AG20443 (cell line): ENCODE data around the gene PITX2.

Source experiments
- DNase-seq: peaks from one replicate; pipeline ENCODE4 v3.0.0; 2012; ENCODE audit warnings: low spot score, mixed read lengths

Gene PITX2

DNA sequence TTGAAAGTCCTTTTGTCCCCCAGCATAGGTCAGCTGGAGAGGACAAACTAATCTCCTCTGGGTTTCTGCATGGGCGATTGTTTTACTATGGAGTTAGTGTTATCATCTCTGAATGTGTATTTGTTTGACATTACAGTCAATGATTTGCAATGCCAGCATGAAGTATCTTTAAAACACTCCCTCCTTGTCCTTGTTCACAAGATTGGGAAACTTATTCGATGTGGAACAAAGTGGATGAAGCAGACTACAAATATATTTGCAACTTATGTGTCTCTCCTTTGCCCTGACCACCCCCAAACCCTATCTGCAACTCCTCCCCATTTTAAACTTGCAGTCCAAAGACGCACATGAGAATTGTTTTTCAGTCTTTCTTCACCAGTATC is 1.5 kb upstream of the PITX2 start:
- DNase-seq, result no peak

DNA sequence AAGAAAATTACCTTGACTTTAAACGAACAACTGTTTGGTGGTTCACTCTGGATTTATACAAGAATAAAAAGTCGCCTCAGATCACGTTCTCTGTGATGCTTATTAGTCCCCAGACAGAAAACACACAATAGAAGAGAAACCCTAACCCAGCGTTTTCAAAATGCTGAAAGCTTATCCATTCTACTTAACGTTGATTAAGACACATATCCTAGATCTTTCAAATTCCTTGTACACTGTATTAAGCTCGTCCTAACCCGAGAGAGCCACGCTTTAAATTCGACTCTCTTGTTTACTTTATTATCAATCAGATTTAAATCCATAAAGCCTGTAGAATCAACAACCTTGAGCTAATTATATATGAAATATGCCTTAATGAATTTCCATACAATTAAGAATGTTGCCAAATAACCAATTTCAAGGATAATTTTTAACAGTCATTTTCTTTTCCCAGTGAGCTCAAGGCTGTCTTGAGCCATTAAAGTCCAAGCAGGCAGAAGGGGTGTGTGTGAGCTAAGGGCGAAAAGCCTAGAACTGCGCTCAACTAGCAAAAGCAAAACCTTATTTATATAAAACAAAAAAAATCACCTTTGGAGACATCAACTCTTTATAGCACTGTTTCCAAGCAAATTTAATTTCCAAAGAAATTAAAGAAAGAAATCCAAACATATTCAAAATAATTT is 981 bp upstream of the PITX2 start:
- no peak for DNase-seq

DNA sequence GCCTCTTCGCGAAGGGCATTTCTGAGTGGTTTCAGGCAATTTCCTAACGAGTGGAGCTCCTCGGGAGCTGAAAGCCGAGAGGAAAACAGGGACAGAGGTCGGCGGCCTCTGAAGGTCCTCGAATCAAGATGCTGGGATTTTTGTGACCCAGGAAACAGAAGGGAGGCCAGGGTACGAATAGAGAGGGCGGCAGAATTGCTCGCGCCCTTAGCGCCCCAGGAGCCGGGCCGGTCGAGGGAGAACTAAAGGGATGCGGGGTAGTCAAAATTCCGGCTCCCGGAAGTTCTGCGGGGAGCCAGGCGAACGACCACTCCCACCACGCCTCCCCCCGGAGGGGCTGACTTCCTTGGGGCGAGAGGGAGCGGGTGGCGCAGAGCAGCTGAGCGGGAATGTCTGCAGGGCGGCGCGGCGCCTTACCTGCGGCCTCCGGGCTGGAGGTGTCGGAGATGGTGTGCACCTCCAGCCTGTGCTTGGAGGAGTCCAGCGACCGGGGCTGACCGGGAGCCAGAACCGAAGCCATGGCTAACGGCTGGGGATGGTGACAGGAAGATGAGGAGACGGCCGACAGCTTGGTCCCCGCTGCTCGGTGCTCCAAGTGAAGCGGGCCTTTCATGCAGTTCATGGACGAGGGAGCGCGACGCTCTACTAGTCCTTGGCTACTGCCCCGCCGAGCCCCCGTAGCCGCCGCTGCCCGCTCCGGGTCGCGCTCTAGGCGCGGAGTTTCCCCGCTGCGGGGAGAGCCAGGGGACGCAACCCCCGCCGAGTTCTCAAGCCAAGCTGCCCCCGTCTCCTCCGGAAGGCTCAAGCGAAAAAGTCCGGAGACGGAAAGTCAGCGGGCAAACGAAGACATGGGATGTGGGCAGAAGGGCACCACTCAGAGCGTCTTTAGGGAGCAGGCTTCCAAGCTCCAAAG is 782 bp downstream of the PITX2 start:
- no peak for DNase-seq

DNA sequence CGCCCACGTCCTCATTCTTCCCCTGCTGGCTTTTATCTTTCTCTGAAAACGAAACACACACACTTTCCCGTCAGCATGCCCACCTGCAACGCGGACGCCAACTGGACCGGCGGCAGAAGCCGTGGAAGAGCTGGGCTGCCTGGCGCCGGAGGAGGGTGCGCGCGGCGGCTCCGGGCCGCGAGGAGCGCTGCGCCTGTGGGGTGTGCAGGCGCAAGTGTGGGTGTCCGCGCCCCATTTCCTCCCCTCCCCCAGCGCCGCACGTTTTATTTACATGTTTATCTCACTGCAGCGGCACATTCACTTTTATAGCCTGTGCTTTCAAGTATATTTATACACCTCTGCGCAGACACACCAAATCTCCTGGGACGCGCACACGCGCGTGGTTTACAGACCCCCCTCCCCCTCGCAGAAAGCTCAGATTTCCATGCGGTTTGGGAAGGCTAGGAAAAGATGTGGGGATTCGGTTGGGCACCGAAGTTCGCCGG is 1.5 kb downstream of the PITX2 start:
- DNase-seq, result no peak

DNA sequence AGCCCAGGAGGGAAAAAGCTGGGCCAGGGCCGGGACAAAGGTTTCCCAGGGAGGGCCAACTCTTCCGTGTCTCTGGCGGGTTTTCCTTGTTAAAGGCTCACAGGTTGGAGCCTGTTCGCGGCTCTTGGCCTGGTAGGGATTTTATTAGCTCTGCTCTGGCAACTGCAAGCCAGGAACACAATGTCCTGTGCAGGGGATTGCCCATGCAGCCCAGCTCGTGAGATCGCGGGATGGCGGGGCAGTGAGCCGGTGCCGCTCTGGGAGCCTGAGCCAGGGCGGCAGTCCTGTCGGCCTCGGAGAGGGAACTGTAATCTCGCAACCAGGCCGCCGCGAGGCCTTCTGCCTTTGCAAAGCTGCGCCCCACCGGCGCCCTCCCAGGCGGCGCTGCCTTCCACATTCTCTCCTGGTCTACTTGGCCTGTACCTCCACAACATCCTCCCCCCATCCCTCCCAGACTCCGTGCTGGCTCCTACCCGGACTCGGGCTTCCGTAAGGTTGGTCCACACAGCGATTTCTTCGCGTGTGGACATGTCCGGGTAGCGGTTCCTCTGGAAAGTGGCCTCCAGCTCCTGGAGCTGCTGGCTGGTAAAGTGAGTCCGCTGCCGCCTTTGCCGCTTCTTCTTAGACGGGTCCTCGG is 2.1 kb downstream of the PITX2 start:
- no peak for DNase-seq

DNA sequence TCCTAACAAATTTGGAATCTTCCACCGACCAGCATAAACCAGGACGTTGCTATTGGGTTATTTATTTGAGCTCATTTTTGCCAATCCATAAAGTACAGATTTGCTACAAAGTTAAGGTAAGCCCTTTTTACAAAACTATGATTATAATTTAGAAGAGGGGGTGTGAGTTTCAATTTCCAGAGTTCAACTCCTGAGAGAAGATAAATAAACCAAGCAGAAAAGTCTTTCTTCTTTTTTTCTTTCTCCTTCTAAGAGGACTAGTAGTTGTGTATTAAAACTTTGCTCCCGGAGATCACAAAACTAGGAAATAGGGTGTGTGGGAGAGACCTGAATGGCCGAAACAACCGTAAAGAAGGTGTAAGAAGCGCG is 2.6 kb downstream of the PITX2 start:
- no peak for DNase-seq

DNA sequence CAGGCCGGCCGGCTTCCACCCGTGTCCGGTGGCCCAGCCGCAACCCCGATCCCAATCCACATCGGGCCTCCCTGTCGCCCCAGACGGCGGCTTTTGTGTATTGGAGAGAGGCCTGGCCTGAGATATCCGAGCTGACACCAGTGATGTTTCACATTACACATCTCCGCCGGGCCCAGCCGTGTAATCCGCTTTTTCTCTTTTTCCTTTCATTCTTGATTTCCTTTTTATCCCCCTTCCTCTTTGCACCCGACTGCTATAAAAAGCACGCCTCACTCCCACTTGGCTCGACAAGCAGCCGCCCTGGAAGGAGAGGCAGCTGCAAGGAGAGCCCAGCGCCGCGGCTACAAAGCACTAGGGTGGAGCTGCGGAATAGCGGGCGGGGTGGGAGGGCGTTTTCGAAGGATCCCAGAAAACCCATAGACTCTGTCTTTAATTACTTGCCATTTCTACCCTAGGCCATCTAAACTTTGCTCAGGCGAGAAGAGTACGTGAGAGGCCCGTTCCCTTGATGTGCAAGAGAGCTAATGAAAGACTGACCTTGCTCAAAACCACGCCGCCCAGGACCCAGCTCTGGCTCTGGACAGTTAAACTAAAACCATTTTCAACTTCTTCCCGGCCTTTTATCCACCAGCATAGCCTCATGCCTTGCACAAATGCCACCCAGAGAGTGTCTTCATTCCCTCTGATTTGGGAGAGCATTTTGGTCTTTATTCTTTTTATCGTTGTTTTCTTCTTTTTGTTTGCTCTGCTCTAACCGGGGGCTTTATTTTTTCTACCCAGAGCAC is 3.2 kb downstream of the PITX2 start:
- no peak for DNase-seq

DNA sequence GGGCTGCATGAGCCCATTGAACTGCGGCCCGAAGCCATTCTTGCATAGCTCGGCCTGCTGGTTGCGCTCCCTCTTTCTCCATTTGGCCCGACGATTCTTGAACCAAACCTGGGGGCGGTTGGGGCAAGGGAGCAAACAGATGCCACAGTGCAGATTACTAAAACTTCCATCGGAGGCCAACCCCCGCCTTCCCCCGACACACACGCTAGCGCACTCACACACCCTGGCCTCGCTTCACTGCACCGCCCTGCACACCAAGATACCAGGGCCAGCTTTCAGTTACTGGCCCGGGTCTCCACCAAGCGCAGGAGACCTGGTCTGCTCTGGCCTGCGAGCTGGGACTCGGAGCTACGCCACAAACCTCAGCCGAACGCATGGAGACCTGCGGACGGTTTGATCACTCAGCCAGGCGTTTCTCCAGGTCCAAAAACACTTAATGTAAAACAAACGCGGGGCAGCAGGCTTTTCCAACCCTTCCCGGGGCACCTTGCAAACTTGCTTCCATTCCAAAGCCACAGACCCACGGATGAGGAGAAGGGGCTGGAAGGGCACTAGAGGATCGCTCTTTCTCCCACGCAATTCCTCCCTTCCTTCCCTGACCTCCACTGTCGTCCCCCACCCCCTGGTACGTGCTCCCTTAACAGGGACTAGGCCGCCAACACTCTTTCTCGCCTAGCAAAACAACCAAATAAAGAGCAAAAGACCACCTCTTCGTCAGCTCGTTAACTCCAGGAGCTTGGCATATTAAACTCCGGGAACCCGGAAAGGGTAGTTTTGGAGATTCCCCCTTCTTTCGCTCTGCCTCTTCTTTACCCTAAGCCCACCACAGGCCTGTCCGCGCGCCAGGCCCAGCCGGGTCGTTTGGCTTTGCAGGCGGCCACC is 4.1 kb downstream of the PITX2 start:
- no peak for DNase-seq

DNA sequence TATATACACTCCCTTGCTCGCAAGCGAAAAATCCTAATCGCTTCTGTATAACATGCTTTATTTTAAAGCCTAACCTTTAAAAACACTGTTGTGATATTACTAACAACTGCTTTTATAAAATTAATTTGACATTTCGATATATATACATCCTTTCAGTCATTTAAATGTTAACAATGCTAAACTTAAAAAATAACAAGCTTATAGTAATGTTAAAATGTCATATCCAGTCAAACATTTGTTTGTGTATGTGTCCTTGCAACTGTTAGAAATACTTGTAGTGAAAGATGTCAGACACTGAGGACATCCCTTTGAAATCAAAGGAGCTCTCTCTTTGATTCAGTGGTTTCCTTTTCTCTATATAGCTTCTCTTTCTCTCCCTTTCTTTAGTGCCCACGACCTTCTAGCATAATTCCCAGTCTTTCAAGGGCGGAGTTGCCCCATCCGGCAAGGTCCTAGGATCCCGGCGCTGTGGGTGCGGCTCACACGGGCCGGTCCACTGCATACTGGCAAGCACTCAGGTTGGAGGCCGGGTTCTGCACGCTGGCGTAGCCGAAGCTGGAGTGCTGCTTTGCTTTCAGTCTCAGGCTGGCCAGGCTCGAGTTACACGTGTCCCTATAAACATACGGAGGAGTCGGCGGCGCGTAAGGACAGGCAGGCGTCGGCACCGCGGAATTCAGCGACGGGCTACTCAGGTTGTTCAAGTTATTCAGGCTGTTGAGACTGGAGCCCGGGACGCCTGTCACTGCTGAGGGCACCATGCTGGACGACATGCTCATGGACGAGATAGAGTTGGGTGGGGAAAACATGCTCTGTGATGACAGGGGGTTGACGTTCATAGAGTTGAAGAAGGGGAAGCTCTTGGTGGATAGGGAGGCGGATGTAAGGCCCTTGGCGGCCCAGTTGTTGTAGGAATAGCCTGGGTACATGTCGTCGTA is 5.0 kb downstream of the PITX2 start:
- no peak for DNase-seq

DNA sequence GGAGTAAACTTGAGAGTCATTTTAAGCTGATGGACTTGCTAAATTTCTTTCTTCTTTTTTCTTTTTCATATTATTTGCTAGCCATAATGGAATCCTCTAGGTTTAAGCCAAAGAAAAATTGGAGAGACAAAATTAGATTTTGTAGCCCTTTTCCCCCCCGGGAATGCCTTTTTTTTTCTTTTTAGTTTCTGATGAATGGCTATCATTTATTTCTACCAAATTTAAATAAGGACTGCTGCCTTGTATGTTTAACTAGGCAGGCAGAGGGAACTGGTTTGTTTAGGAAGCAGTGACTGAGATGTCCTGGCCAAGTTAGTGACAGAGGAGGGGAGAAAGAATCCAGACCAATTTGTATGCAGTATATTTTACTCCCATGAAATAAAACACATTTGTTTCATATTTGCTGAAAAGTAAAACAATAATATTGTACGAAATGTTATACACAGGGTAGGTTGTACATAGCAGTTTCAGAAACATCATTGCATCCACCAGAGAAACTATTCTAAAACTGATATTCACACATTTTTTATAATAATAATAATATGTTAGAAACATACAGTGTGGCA is 5.7 kb downstream of the PITX2 start:
- no peak for DNase-seq

DNA sequence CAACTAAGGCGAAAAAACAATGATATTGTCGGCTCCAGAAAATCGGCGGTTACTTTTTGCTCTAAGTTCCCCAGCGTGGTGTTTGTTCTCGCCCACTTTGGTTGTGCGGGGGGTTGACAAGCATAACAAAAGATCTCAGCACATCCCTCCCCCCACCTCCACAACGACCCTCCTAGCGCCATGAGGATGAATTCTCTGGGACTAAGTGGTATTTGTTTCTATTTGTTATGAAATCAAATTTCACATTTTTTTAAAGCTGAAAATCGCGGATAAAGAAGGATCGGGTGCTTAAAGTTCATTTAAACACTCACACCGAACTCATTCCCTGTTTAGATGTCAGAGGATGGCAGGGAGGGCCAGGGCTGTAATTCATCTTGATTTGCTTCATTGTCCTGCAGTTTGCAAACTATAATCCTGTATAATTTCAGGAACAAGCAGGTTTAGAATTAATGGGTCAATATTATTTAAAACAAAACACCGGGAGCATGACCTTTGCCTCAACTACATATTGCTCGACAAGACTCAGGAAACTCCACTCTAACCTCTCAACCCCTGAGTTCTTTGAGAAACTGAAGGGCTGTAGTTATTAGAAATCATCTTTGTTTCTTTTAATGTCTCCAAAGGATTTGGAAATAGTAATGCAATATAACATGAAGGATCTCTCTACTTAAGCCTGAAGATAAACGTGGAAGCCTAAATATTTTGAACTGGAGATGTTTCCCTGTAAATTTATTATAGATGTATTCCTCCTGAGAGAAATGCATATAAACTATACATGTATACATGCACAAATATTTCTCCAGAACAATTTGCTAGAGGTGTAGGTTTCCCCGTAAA is 6.4 kb downstream of the PITX2 start:
- DNase-seq, result no peak

DNA sequence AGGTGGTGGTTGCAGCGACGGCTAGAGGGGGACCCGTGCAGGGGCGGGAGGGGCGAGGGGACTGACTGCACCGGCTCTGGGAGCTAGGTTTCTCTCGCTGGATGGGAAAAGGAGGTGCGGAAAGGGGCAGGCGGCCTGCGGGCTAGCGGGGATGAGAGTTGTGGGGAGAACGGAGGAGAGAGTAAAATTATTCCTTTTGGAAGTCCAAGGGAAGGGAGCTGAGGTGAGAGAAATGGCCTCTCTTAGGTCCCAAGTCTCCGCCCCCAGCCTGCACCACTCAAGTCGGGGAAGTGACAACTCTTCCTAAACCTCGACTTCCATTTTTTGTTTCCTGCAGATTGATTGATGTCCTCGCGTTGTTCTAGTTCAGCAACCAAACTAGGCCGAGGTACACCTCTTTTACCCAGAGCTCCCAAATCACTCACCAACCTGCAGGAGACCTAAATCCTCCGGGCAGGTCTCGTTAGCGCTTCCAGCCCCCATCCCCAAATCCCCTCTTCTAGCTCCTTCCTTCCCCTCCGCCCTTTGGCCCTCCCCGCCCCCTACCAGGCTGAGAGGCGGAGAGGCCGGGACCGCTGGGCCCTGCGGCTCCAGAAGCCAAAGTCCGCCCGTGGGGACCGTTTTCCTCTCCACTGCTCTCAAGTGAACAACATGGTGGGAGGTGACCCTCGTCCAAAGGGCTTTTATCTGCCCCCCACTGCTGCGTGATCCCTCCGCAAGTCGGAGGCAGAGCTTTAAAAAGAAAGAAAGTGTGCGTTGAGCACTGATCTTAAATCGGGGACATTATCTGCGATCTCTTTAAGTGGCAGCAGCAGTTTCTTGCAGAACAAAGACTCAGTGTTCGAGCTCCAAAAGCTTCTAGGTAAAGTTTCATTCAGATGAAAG is 7.3 kb downstream of the PITX2 start:
- no peak for DNase-seq

DNA sequence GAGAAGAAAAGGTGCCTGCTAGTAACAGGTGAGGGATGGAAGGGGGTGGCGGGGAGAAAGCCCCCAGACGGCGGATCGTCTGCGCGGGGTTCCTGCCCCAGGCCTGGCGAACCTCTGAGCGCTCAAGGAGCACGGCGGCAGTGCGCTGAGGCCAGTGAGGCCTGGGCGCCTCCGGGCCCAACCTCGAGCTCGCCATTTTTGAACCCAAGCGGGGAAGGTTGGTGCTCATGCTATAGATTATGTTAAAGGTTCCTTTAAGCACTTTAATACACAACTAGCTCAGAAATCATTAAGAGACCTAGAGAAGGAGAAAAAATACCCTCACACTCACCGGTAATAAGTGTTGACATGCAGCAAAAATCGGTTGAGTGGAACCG is 7.9 kb downstream of the PITX2 start:
- no peak for DNase-seq

DNA sequence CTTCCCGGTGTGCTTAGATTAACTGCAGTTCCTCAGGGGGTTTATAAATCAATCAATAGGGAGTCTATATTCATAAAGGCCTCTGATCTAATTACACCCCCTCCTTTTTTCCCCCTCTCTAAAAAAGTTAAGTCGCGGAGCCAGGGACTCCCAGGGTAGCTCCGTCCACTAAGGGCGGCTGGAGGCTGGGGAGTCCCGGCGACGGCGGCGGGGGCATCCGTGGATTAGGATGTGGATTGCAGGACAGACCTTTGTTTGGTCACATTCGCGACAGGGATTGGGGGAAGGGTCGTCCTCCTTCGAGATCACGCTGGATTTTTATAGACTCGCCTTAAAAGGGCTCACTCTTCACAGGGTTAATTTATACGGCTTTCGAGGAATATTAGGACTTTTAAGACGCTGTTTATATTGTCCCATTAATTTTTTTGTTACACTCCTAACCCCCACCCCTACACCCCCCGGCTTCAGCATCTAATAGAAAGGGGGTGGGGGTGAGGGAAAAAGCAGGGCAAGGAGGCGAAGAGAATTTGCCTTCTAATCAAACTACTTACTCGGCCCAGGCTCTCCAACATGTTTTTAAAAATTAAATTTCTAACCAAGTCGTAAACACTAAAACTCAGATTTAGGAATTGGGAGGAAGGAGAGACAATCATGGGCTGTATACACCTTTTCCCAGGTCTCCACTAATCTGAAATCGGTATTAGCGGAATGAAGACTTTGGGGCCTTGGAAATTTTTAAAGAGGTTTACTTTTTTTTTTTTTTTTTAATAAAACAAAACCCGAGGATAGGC is 8.5 kb downstream of the PITX2 start:
- no peak for DNase-seq

DNA sequence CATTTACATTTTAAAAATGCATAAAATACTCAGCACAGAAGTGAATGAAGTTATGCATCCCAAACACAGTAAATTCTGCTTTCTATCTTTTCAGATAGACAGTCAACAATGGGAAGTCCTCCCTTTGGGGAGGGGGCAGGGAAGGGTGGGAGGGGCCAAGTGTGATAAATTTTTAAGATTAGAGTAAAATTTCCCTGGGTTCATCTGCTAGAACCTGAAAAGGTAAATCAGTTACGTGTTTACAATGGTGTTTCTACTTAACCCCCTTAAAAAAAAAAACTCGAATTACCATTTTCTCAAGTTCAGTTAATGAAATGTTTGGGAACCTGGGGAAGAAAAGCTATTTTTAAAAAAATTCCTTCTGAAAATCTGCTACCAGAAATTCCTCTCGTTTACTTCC is 9.1 kb downstream of the PITX2 start:
- no peak for DNase-seq

DNA sequence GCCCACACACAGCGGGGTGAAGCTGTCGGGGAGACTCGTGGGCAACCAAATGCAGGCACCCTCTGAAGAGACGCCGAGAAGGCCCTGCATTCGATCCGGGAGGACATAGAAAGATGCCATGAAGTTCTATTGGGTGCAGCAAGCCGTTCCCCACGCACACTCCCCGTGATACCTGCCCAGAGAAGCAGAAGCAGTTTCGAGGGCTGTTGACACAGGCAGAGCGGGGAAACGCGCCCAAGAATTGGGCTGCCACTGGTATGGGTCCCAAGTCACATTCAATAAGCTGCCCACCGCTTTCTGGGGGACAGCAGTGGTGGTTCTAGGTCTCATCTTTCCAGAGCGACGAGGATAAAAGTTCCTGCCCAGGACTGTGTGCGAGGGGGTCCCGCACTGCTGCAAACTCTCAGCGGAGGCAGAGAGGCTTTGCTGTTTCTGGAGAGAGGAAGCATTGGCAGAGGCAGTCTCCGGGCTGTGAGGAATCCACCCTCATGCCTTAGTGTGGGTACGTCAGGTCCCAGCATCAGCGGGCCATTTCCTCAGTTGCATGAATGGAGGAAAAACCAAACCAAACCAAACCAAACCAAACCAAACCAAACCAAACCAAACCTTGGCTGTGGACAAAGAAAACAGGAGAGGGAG is 10.1 kb downstream of the PITX2 start:
- no peak for DNase-seq
